ENCODE data around the gene ANKH. TPM values are rescaled to one million over a fixed set of nuclear protein-coding genes. Genes with fewer than 3 reads are reported as not detected.

The ANKH gene
- total and polyA plus RNA-seq, 10 donors = 9.0 to 87.3 (median 46.7) TPM

GRCh38 chr5:14890846-14891245, 19.3 kb upstream of the ANKH start:
- no peak for DNase-seq
- no peak overlapping the region for H3K27ac ChIP-seq
- H3K4me3 ChIP-seq = no peak overlapping the region
- no peaks in the 10 kb centered on the region for H3K9me3 ChIP-seq
- no peaks in the 10 kb centered on the region for H3K4me1 ChIP-seq
- H3K27me3 ChIP-seq (replicated peaks in 1 of 7) = no peaks in the 10 kb centered on the region
- TF ChIP-seq CTCF (IDR thresholded peaks at IDR 0.05 in 8 of 11, conservative IDR thresholded peaks at IDR 0.05 in 3 of 11) (no peak), POLR2A (IDR thresholded peaks at IDR 0.05) (no peak), POLR2AphosphoS5 (IDR thresholded peaks at IDR 0.05) (no peak)
- intact Hi-C loops (cut with DNase I; ENCODE audit: low total_unique reads) = no loop called here
- H3K36me3 ChIP-seq = no peaks in the 10 kb centered on the region
- WGBS, 5 donors = 78 to 91% (median 83%) methylated on average over 5 of the region's 5 CpGs

- Histone ChIP-seq H3K27ac (no peak overlapping the region), H3K4me1 (no peaks in the 10 kb centered on the region), H3K9me3 (no peaks in the 10 kb centered on the region), H3K27me3 (replicated peaks in 1 of 7) (peaks cover 0 to 5% (median 0%) of the 10 kb centered on the region in 7 donors), H3K36me3 (no peaks in the 10 kb centered on the region), H3K4me3 (no peak overlapping the region)
- TF ChIP-seq CTCF (IDR thresholded peaks at IDR 0.05 in 8 of 11, conservative IDR thresholded peaks at IDR 0.05 in 3 of 11) = no peak
- TF ChIP-seq POLR2A (IDR thresholded peaks at IDR 0.05) = no peak
- TF ChIP-seq POLR2AphosphoS5 (IDR thresholded peaks at IDR 0.05) = no peak
- WGBS, 5 donors = 83 to 94% (median 86%) methylated on average over 4 of the region's 4 CpGs
- intact Hi-C loops (cut with DNase I; ENCODE audit: low total_unique reads) = loop anchor here (10.0 kb wide), 1 partner anchor 121 kb away; no protein-coding TSS in a partner anchor
- DNase-seq = no peak
Observed at GRCh38 chr5:14884062-14884612, 12.6 kb upstream of the ANKH start.

- Histone ChIP-seq H3K27me3 (replicated peaks in 1 of 7) (peaks cover 0 to 16% (median 0%) of the 10 kb centered on the region in 7 donors), H3K36me3 (no peaks in the 10 kb centered on the region), H3K4me1 (no peaks in the 10 kb centered on the region), H3K4me3 (no peak overlapping the region), H3K27ac (no peak overlapping the region), H3K9me3 (no peaks in the 10 kb centered on the region)
- intact Hi-C loops (cut with DNase I; ENCODE audit: low total_unique reads) = loop anchor here (10.0 kb wide), 1 partner anchor 122 kb away; no protein-coding TSS in a partner anchor
- DNase-seq = no peak
- WGBS, 5 donors = 83 to 91% (median 86%) methylated on average over 10 of the region's 10 CpGs
- TF ChIP-seq CTCF (IDR thresholded peaks at IDR 0.05 in 8 of 11, conservative IDR thresholded peaks at IDR 0.05 in 3 of 11) (no peak), POLR2A (IDR thresholded peaks at IDR 0.05) (no peak), POLR2AphosphoS5 (IDR thresholded peaks at IDR 0.05) (no peak)
Observed at GRCh38 chr5:14882658-14883580, 11.3 kb upstream of the ANKH start.

GRCh38 chr5:14881826-14882225, 10.2 kb upstream of the ANKH start:
- Histone ChIP-seq H3K27ac (no peak overlapping the region), H3K4me3 (no peak overlapping the region), H3K9me3 (no peaks in the 10 kb centered on the region), H3K27me3 (replicated peaks in 1 of 7) (peaks cover 0 to 16% (median 0%) of the 10 kb centered on the region in 7 donors), H3K36me3 (no peaks in the 10 kb centered on the region), H3K4me1 (no peaks in the 10 kb centered on the region)
- WGBS, 5 donors = 57 to 83% (median 76%) methylated on average over 7 to 9 of the region's 9 CpGs
- no peak for DNase-seq
- no peak for TF ChIP-seq POLR2AphosphoS5 (IDR thresholded peaks at IDR 0.05)
- no peak for TF ChIP-seq CTCF (IDR thresholded peaks at IDR 0.05 in 8 of 11, conservative IDR thresholded peaks at IDR 0.05 in 3 of 11)
- TF ChIP-seq POLR2A (IDR thresholded peaks at IDR 0.05) = no peak
- intact Hi-C loops (cut with DNase I; ENCODE audit: low total_unique reads) = loop anchor here (10.0 kb wide), 1 partner anchor 123 kb away; no protein-coding TSS in a partner anchor
